Progenitor cell of endocrine pancreas (in vitro differentiated cells): ENCODE data around the gene PPM1H. TPM values are rescaled to one million over a fixed set of nuclear protein-coding genes. Genes with fewer than 3 reads are reported as not detected.

ENCODE experiments used
- DNase-seq: peaks from one replicate; pipeline ENCODE4 v3.0.0; 2021; ENCODE audit warnings: low spot score; ENCODE audit not compliant: unreplicated experiment
- H3K27ac Mint-ChIP-seq: 2 replicates; pipeline ENCODE4 v1.8.0; 2021; ENCODE audit warnings: mild to moderate bottlenecking, moderate library complexity, mixed read lengths
- H3K27me3 Mint-ChIP-seq: 2 replicates; pipeline ENCODE4 v1.8.0; 2021; ENCODE audit warnings: mixed read lengths
- H3K36me3 Mint-ChIP-seq: 2 replicates; pipeline ENCODE4 v1.8.0; 2022; ENCODE audit warnings: mixed read lengths; ENCODE audit not compliant: insufficient read depth
- H3K4me1 Mint-ChIP-seq: 2 replicates; pipeline ENCODE4 v1.8.0; 2021; ENCODE audit warnings: low read depth, mixed read lengths
- H3K4me3 Mint-ChIP-seq: 2 replicates; pipeline ENCODE4 v1.8.0; 2021; ENCODE audit warnings: low read depth, mild to moderate bottlenecking, moderate library complexity, mixed read lengths
- H3K9me3 Mint-ChIP-seq: 2 replicates; pipeline ENCODE4 v1.8.0; 2021; ENCODE audit warnings: low read depth, mixed read lengths
- total RNA-seq: library from RNA; stranded (reverse); gene quantifications from 2 replicates; pipeline ENCODE4 v1.2.1, GENCODE V29; 2021
- TF ChIP-seq, protein P1 (sequence below): fragments of 200-600 bp; sonication (generic); IDR thresholded peaks from one replicate; pipeline ENCODE4 v1.5.0; 2021; ENCODE audit warnings: antibody characterized with exemption, mild to moderate bottlenecking; ENCODE audit not compliant: unreplicated experiment

The PPM1H gene
- total RNA-seq, 1 donor from 2014 or later = 25.4 TPM

DNA sequence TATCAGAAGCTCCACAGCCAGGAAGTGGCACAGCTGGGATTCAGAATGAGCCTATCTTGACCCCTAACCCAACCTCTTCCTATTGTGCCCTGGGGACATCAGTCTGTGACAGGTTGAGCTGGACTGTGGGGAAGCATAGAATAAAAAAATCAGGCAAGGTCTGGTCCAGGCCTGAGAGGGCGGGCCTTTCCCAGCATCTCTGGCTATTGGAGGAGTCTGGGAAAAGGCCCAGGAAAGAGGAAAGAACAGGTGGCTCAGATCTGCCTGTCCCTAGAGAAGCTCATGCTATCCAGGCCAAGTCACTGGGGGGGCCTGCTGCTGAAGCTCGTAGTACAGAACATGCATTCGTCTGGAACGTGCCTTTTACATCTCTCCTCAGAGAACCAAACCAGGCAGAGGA is 100.5 kb downstream of the PPM1H start:
- H3K27me3 Mint-ChIP-seq = no peaks in the 10 kb centered on the region
- H3K4me1 Mint-ChIP-seq = peaks cover 14% of the 10 kb centered on the region
- H3K36me3 Mint-ChIP-seq = peaks cover 2% of the 10 kb centered on the region
- no peak overlapping the region for H3K4me3 Mint-ChIP-seq
- DNase-seq = no peak
- TF ChIP-seq, protein P1, sequence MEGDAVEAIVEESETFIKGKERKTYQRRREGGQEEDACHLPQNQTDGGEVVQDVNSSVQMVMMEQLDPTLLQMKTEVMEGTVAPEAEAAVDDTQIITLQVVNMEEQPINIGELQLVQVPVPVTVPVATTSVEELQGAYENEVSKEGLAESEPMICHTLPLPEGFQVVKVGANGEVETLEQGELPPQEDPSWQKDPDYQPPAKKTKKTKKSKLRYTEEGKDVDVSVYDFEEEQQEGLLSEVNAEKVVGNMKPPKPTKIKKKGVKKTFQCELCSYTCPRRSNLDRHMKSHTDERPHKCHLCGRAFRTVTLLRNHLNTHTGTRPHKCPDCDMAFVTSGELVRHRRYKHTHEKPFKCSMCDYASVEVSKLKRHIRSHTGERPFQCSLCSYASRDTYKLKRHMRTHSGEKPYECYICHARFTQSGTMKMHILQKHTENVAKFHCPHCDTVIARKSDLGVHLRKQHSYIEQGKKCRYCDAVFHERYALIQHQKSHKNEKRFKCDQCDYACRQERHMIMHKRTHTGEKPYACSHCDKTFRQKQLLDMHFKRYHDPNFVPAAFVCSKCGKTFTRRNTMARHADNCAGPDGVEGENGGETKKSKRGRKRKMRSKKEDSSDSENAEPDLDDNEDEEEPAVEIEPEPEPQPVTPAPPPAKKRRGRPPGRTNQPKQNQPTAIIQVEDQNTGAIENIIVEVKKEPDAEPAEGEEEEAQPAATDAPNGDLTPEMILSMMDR = no peak
- no peaks in the 10 kb centered on the region for H3K9me3 Mint-ChIP-seq
- no peak overlapping the region for H3K27ac Mint-ChIP-seq

DNA sequence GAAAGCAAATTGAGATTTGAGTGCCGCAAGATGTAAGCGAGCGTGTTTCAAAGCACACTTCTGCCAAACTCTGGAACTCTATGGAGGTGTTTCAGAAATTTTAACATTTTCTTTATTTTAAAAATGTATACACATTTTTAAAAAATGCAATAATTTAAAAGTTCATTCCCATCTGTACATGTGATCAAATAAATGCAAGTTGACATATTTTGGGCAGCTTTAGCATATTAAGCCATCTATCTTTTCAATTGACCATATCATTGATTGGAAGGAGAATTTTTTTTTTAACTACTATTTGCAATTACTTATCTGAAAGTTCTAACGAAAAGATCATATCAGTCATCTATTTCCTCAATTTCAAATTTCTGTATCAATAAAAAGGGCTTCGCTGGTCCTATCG is 101.3 kb downstream of the PPM1H start:
- Mint-ChIP-seq H3K9me3 (no peaks in the 10 kb centered on the region), H3K27ac (no peak overlapping the region), H3K36me3 (peaks cover 2% of the 10 kb centered on the region), H3K4me1 (peaks cover 14% of the 10 kb centered on the region), H3K27me3 (no peaks in the 10 kb centered on the region), H3K4me3 (no peak overlapping the region)
- TF ChIP-seq, protein P1 = no peak
- no peak for DNase-seq

DNA sequence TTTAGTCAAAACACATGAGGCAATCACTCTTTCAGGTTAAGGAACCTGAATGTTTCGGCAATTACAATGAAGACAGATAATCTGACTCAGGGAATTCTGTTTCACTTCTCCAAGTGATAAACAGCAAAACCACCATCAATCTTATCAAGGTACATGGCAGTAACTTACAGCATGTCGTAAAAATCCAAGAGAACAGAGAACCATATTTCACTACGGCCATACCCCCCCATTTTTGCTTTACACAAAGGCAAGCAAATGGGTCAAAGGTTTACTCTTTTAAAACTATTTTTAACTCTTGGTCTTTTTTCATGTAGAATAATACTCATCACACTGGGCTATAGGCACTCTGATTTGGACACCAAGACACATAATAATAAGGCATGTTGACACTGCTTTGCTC is 102.4 kb downstream of the PPM1H start:
- H3K36me3 Mint-ChIP-seq = peaks cover 2% of the 10 kb centered on the region
- no peak overlapping the region for H3K4me3 Mint-ChIP-seq
- DNase-seq = no peak
- TF ChIP-seq, protein P1 = no peak
- no peaks in the 10 kb centered on the region for H3K9me3 Mint-ChIP-seq
- no peak overlapping the region for H3K27ac Mint-ChIP-seq
- peaks cover 14% of the 10 kb centered on the region for H3K4me1 Mint-ChIP-seq
- no peaks in the 10 kb centered on the region for H3K27me3 Mint-ChIP-seq

DNA sequence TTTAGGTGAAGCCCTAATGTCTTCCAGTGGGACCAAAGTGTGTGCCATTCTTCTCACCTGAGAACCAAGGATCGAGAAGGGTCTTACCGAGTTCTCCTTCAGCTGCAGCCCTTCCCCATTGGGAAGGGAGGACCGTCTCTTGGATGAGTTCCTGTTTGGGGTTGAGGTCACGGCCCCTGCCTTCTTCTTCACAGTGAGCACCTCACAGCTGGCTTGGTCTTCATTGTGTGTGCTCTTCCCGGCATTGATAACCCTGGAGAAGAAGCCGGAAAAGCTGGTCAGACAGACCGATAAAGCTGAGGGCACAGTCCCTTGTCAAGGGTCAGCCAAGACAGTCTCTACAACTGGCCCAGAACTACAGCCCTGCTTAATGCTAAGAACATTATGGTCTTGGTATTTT is 102.9 kb downstream of the PPM1H start:
- TF ChIP-seq, protein P1 = no peak
- Mint-ChIP-seq H3K36me3 (peaks cover 2% of the 10 kb centered on the region), H3K27me3 (no peaks in the 10 kb centered on the region), H3K4me3 (no peak overlapping the region), H3K4me1 (peaks cover 14% of the 10 kb centered on the region), H3K9me3 (no peaks in the 10 kb centered on the region), H3K27ac (peak overlapping the region; percentile 51)
- no peak for DNase-seq

DNA sequence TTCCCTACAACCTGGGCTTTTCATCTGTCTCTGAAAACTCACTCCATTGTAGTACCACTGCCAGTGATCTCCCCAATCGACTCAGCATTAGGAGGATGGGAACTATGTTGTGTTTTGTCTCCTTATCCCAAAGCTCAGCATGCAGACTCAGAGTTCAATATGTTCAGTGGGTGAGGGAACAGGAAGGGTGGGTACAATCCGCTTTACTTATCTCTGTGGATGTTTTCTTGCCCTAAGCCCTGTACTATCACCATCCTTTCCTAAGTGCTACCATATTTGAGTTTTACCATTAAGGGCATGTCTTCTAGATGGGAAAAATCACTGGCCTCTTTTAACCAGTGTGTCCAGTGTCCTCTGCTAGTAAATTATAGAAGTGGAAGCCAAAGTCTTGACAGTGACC is 107.1 kb downstream of the PPM1H start:
- DNase-seq = no peak
- Mint-ChIP-seq H3K27me3 (no peaks in the 10 kb centered on the region), H3K4me3 (no peak overlapping the region)

More for the DNA sequence above, 107.1 kb downstream of the PPM1H start:
- Mint-ChIP-seq H3K36me3 (peaks cover 8% of the 10 kb centered on the region), H3K4me1 (peaks cover 7% of the 10 kb centered on the region), H3K9me3 (no peaks in the 10 kb centered on the region), H3K27ac (no peak overlapping the region)
- TF ChIP-seq, protein P1 = no peak
